Gastrocnemius medialis (tissue), 4 donors: Measurements from ENCODE around the gene MND1.

Source experiments
- POLR2A ChIP-seq, 2 donors: fragments of 450-650 bp; IDR thresholded peaks; one replicate each; pipeline ENCODE4 v1.6.1; 2017; ENCODE audit warnings: antibody characterized with exemption in 2 of 2, mild to moderate bottlenecking in 2 of 2, moderate library complexity in 2 of 2
- TF ChIP-seq, protein P1 (sequence below), 5 experiments: fragments of 450-650 bp in 3 of 5; fragments of 200-600 bp in 2 of 5; sonication (generic) in 2 of 5; IDR thresholded peaks in 4 of 5; conservative IDR thresholded peaks in 1 of 5; 1 replicate in 4 of 5; 2 replicates in 1 of 5; pipeline ENCODE4 v1.5.1; 2016 to 2019; ENCODE audit warnings: antibody characterized with exemption in 5 of 5, mild to moderate bottlenecking in 3 of 5, moderate library complexity in 3 of 5

DNA sequence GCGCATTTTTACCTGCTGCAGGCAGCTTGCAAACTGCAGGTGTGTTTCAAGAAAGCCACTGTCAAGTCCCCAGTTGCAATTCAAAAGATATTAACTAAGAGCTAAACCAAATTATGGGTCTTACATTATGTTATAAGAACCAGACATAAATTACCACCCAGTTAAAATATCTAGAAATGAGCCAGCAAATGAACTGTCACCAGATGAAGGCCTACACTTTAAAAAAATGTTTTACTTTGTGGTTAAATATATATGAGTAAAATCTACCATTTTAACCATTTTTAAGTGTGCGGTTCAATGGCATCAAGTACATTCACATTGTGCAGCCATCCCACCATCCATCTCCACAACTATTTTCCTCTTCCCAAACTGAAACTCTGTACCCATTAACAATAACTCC, 89.7 kb downstream of the MND1 start:
- TF ChIP-seq, protein P1, sequence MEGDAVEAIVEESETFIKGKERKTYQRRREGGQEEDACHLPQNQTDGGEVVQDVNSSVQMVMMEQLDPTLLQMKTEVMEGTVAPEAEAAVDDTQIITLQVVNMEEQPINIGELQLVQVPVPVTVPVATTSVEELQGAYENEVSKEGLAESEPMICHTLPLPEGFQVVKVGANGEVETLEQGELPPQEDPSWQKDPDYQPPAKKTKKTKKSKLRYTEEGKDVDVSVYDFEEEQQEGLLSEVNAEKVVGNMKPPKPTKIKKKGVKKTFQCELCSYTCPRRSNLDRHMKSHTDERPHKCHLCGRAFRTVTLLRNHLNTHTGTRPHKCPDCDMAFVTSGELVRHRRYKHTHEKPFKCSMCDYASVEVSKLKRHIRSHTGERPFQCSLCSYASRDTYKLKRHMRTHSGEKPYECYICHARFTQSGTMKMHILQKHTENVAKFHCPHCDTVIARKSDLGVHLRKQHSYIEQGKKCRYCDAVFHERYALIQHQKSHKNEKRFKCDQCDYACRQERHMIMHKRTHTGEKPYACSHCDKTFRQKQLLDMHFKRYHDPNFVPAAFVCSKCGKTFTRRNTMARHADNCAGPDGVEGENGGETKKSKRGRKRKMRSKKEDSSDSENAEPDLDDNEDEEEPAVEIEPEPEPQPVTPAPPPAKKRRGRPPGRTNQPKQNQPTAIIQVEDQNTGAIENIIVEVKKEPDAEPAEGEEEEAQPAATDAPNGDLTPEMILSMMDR (IDR thresholded peaks at IDR 0.05 in 4 of 5, conservative IDR thresholded peaks at IDR 0.05 in 1 of 5), result no peak
- no peak for TF ChIP-seq POLR2A (IDR thresholded peaks at IDR 0.05)
